Mucosa of descending colon (tissue), 3 donors: ENCODE measurements around the gene CPLX3. TPM values are rescaled to one million over a fixed set of nuclear protein-coding genes. Genes with fewer than 3 reads are reported as not detected.

Source experiments
- ATAC-seq: fragments of 200-7000 bp; cut with Tn5 transposase; one replicate; pipeline ENCODE4 v1.9.1; 2020; ENCODE audit warnings: mild to moderate bottlenecking, moderate library complexity
- DNase-seq, 3 donors: peaks; one replicate each; pipeline ENCODE4 v3.0.0-alpha.2; 2020
- H3K36me3 ChIP-seq: fragments of 200-600 bp; one replicate; pipeline ENCODE4 v1.8.0; 2021; ENCODE audit warnings: low read depth, mild to moderate bottlenecking
- H3K4me1 ChIP-seq: fragments of 200-600 bp; one replicate; pipeline ENCODE4 v1.8.0; 2021; ENCODE audit warnings: low read depth, mild to moderate bottlenecking
- H3K4me3 ChIP-seq: fragments of 200-600 bp; one replicate; pipeline ENCODE4 v1.8.0; 2021; ENCODE audit warnings: mild to moderate bottlenecking
- H3K9me3 ChIP-seq: fragments of 200-600 bp; one replicate; pipeline ENCODE4 v1.8.0; 2021; ENCODE audit warnings: mild to moderate bottlenecking
- CTCF ChIP-seq: fragments of 200-600 bp; IDR thresholded peaks from one replicate; pipeline ENCODE4 v1.8.0; 2022; ENCODE audit warnings: antibody characterized with exemption, mild to moderate bottlenecking
- intact Hi-C, 2 donors: fragments of 100-400 bp; cut with DNase I in 1 of 2; cut with micrococcal nuclease in 1 of 2; formaldehyde crosslinking; loops; one replicate each; pipeline versions ENCODE4 v1.11.0 to v1.11.1; 2022; cut with DNase I, micrococcal nuclease
- total RNA-seq, 3 donors: library from RNA; stranded (reverse); fragmentation: NEBNext Ultra II Directional in 2 of 3; extraction: Animal tissue kit (Norgen Biotek cat#: 25700) in 2 of 3; gene quantifications; one replicate each; pipeline versions ENCODE4 v1.2.1 to v1.2.4, GENCODE V29; 2021 to 2023
- donor health status: DM: no; HTN: no; CAD: no; lungs with moderate emphysema.
- donor health status: DM: no; HTN: no; CAD: no.
- donor health status: DM: no; HTN: yes; CAD: no.

CPLX3 gene
- total RNA-seq, 3 donors from 2014 or later, result 0.16 to 0.19 TPM; not detected in 1

GRCh38 chr15:74799856-74800558 lies 26.4 kb upstream of the CPLX3 start:
- ATAC-seq, result peak; percentile 94
- peaks cover 15% of the 10 kb centered on the region for H3K4me1 ChIP-seq
- TF ChIP-seq CTCF, result peak; percentile 99
- intact Hi-C loops, result no loop called here
- DNase-seq, result peak; percentile 89 to 93 (median 91)
- H3K9me3 ChIP-seq, result no peaks in the 10 kb centered on the region
- H3K36me3 ChIP-seq, result peaks cover 9% of the 10 kb centered on the region
- H3K4me3 ChIP-seq, result no peak overlapping the region

- Histone ChIP-seq H3K4me3 (no peak overlapping the region), H3K36me3 (peaks cover 9% of the 10 kb centered on the region), H3K4me1 (peaks cover 15% of the 10 kb centered on the region), H3K9me3 (no peaks in the 10 kb centered on the region)
- TF ChIP-seq CTCF, result no peak
- ATAC-seq, result no peak
- intact Hi-C loops, result no loop called here
- peak in 1 of 3 donors; percentile 74 for DNase-seq
These were observed 25.8 kb upstream of the CPLX3 start for GRCh38 chr15:74800559-74801094.

DNA sequence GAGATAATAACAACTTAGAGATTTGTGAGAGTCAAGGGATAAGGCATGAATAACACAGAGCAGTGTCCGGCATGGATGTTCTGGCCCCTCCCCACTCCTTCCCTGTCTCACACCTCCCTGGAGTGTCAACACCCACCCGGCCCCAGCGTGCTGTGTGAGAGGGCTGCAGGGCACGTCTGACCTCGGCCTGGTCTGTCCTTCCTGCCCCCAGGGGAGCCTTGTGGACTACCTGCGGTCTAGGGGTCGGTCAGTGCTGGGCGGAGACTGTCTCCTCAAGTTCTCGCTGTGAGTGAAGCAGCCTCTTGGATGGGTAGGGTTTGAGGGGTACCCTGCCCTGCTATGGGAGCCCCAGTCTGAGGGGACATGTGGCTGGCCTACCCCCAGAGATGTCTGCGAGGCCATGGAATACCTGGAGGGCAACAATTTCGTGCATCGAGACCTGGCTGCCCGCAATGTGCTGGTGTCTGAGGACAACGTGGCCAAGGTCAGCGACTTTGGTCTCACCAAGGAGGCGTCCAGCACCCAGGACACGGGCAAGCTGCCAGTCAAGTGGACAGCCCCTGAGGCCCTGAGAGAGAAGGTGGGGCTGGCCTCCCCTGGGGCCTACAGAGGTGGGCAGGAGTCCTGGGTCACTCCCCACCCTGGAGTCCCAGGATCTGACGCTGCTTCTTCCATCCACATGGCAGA lies 25.0 kb upstream of the CPLX3 start:
- Histone ChIP-seq H3K4me1 (peaks cover 15% of the 10 kb centered on the region), H3K36me3 (peaks cover 9% of the 10 kb centered on the region), H3K9me3 (no peaks in the 10 kb centered on the region), H3K4me3 (no peak overlapping the region)
- intact Hi-C loops, result no loop called here
- DNase-seq (no peak), ATAC-seq (no peak)
- TF ChIP-seq CTCF, result no peak

DNA sequence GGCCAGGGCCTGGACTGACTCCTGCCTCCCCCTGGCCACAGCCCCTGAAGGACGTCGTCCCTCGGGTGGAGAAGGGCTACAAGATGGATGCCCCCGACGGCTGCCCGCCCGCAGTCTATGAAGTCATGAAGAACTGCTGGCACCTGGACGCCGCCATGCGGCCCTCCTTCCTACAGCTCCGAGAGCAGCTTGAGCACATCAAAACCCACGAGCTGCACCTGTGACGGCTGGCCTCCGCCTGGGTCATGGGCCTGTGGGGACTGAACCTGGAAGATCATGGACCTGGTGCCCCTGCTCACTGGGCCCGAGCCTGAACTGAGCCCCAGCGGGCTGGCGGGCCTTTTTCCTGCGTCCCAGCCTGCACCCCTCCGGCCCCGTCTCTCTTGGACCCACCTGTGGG lies 24.1 kb upstream of the CPLX3 start:
- peaks cover 9% of the 10 kb centered on the region for H3K36me3 ChIP-seq
- intact Hi-C loops, result no loop called here
- TF ChIP-seq CTCF, result no peak
- peaks cover 15% of the 10 kb centered on the region for H3K4me1 ChIP-seq
- H3K4me3 ChIP-seq, result no peak overlapping the region
- DNase-seq (no peak), ATAC-seq (no peak)
- H3K9me3 ChIP-seq, result no peaks in the 10 kb centered on the region

GRCh38 chr15:74802862-74803447 lies 23.5 kb upstream of the CPLX3 start:
- intact Hi-C loops, result no loop called here
- Histone ChIP-seq H3K4me1 (peaks cover 16% of the 10 kb centered on the region), H3K4me3 (no peak overlapping the region), H3K36me3 (peaks cover 9% of the 10 kb centered on the region), H3K9me3 (no peaks in the 10 kb centered on the region)
- no peak for ATAC-seq
- no peak for TF ChIP-seq CTCF
- no peak for DNase-seq
